ENCODE results near the gene RBBP5.

The RBBP5 gene

DNA sequence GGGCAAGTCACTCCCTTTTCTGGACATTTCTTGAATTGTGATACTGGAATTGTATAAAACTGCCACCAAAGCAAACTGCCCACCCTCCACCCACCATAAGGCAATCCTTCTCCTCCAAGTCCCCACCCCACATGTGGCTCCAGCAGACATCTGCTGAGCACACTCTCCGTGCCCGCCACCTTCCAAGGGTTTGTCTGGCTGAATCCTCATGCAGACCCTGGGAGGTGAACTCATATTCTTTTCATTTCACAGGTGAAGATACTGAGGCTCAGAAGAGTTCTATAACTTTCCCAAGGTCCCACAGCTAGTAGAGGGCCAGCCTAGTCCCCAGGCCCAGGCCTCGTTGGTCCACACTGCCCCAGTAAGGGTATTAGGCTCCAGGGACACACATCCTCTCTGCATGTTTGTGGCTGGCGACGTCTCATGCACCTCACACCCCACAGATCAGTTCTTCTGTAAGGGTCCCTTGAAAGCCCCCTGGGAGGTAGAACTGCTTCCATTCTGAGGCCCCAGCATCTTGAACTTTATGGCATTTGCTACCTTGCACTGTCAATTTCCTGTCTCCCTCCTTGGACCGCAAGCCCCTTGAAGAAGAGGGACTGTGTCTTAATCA, 64.7 kb downstream of the RBBP5 start:
- DNase-seq (ENCODE audit: low spot score), result no peak

- no peak for DNase-seq (ENCODE audit: low spot score)
Observed at GRCh38 chr1:205056188-205056611, 65.6 kb downstream of the RBBP5 start.

DNA sequence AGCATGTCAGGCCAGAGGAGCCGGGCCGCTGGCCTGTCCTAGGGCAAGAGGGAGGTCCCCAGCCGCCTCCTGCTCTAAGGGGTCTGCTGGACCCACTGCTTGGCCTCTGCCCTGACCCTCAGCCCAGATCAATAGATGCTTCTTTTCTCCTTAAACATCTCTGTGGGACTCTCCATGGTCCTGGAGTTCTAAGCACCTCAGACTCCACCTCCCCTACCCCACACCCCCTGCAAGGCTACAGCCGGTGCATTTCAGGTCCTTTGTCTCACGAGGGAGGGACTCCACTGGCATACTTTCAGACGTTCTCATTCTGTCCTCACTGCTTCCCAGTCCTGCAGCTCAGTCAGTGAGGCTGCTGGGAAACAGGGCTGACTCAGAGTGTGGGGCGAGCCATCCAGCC, 67.8 kb downstream of the RBBP5 start:
- no peak for DNase-seq (ENCODE audit: low spot score)

- DNase-seq (ENCODE audit: low spot score), result no peak
Observed at GRCh38 chr1:205053296-205053695, 68.5 kb downstream of the RBBP5 start.

GRCh38 chr1:205052690-205053089, 69.1 kb downstream of the RBBP5 start:
- no peak for DNase-seq (ENCODE audit: low spot score)

DNA sequence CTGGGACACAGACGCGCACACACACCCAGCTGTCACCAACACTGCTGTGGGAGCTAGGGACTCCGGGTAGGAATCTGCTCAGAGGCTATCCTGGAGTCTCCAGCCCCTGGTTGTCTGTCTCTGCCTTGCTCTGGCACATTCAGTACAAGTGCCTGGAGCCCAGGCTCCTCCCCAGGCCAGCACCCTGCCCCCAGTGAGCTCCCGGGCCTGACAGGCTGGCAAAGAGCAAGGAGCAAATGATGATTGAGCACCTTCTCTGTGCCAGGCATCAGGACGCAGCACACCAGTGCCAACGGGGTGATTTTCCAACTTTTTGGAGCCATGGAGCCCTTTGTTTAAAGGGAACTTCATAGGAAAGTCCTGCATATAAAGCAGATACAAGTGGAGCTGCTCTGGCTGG, 72.3 kb downstream of the RBBP5 start:
- DNase-seq (ENCODE audit: low spot score), result no peak

DNA sequence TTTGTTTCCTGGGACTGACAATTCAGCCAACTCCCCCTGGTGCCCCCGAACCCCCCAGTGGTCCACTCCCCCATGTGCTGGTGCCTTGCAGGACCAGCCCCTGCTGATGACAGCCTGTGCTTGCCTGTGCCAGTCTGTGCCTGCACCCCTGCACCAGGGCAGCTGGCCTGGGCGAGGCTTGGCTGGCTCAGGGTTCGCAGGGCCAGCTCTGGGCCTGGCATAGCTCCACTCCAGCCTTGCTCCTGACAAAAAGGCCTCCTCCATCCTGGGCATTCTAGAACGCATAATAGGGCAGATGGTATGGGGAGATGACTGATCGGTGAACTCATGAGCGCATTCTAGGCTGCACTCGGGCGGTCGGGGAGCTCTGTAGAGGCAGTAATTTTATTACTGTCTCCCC, 73.4 kb downstream of the RBBP5 start:
- DNase-seq (ENCODE audit: low spot score), result no peak

GRCh38 chr1:205047764-205048231, 74.0 kb downstream of the RBBP5 start:
- DNase-seq (ENCODE audit: low spot score), result no peak

GRCh38 chr1:205046870-205047269, 74.9 kb downstream of the RBBP5 start:
- DNase-seq (ENCODE audit: low spot score), result no peak

DNA sequence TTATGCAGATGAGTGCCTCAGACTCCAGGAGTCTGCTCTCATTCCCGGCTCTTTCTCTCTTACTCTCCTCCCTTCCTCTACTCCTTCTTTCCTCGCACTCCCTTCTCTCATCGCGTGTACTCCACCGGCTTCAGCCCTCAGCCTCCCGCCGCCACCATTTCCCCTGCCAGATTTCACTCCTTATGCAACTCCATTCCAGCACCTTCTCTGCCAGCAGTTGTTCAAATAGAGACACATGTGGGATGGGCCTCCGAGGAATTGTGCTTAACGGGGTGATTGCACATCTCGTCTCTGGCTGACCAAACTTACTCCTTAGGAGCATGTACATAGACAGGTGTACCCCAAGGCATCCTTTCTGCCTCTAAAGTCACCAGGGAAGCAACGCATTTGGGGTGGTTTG, 76.6 kb downstream of the RBBP5 start:
- DNase-seq (ENCODE audit: low spot score), result no peak

- DNase-seq (ENCODE audit: low spot score), result no peak
Observed at GRCh38 chr1:205044741-205045140, 77.0 kb downstream of the RBBP5 start.

DNA sequence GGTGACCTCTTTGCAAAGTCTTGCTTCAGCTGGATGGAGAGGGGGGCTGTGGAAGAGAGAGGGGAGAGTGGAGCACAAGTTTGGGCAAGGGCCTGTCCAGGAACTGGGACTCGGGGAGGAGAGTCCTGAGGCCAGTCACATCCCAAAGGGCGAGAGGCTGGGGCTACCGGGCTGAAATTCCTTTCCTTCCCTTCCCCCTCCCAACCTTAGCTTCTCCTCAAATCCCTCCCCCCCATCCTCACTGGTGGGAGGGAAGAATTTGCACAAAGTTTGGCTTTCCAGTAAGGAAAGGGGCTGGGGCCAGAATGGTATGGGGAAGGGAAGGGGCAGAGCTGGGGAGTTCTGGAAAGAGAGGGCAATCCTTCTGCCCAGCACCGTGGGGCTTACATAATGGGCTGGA, 77.9 kb downstream of the RBBP5 start:
- no peak for DNase-seq (ENCODE audit: low spot score)

DNA sequence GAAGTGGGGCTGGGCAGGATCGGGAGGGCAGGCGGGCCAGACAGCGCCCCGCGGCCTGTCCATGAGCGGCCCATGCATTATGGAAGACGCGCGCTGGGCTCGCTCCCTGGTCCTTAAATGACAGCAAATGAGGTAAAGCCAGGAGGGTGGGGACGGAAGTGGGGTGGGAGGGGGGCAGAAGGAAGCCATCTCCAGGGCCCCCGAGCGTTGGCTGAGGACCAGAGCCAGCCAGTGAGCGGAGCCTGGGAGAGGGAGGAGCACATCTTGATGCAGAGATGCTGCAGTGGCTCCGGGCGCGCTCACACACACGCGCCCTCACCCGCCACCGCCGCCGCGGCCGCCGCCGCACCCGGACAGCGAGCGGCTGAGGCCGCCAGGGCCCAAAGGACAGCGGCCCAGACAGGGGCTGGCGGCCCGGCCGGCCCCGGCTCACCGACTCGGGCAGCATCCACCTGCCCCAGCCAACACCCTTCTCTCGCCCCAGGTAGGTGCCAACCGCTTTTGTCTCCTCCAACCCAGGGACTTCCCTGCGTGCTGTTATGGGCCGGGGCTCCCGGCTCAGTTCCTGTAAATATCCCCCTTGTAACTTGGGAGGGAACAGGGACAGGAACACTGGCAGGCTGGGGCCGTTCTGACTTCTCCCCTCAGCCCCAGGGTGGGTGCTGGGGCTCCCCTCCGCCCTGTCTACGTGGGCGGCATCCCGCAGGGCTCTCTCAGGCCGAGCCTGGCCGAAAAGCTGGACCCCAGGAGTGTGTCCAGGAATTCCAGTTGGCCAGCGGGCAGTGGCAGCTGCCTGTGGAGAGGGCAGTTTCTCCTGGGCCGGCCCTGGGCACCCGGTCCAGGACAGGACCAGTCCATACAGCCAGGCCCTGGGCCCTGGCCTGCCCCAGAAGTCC, 78.6 kb downstream of the RBBP5 start, which contains the start of gene CNTN2:
Gene CNTN2 (plus strand): TSS at position 302 of the 896 bp plus-strand sequence. CDS start 9,974 bp downstream, outside the sequence.
- DNase-seq (ENCODE audit: low spot score), result no peak

DNA sequence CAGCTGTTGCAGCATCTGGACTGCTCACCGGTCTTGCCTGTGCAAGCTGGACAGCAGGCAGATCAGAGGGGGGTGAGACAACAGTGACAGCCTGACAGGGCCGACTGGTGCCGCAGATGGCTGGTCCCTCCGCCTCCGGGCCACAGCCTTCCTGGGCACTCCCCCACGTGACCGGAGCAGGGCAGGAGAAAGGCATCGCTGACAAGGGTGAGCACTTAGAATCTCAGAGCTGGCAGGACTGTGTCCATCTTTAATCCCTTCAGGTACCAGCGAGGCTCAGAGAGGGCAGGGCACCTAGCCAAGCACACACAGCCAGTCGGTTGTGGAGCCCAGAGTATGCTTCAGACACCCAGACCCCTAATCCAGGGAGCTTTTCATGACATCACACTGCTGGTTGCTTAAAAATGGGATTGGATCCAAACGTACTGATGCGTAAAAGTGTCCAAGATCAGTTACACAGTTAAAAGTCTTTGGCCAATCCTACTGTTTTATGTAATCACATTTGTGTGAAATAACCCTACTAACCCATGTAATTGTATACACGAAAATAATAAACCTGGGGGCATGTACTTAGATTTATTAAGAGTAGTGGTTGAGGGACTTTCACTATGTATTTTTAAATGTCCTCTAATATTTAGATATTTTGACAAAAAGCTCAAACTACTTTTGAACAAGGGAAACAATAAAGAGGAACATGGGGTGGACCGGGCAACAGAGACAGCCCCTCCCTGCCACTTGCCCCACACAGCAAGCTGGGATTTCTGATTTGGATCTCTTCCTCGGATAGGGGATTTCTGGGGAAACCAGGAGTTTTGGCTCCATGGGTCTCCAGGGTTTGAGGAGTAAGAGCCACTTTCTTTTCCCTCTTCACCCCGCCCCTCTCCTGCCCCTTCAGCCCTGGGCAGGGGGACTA, 79.5 kb downstream of the RBBP5 start:
- DNase-seq (ENCODE audit: low spot score), result no peak

GRCh38 chr1:205041001-205041715, 80.6 kb downstream of the RBBP5 start:
- DNase-seq (ENCODE audit: low spot score), result no peak

DNA sequence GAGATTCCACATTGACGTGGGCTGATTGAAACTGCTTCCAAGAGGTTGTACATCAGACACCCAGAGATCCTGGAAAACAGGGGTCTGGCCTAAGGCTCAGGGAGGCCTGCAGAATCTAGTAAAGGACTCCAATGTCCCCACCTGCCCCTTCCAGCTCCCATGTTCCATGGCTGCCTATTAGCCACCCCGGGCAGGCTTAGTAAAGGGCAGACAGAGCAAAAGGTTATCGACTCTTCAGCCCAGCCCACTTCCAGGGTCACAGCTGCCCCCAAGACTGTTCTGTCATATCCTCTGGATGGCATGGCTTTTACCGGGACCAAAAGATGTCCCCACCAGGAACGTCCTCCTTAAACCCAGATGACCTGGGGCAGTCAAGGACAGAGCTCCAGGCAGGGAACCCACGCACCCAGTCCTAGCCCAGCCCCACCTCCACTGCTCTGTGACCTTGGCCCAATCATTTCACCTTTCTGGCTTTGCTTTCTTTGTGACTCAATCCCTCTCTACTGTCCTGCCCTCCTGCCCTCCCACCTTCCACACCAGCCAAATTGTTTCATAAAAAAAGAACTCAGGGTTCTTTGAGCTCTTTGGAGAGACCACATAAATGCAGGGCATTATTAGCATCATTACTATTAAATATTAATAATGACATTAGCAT, 83.5 kb downstream of the RBBP5 start:
- no peak for DNase-seq (ENCODE audit: low spot score)

- DNase-seq (ENCODE audit: low spot score), result no peak
Observed at GRCh38 chr1:205037539-205037938, 84.2 kb downstream of the RBBP5 start.
